Measurements from ENCODE around the gene CPPED1.

- TF ChIP-seq CTCF (IDR thresholded peaks at IDR 0.05; ENCODE audit: low read depth, low read length, poor library complexity, severe bottlenecking) (no peak), EZH2phosphoT487 (IDR thresholded peaks at IDR 0.05; ENCODE audit: borderline replicate concordance, low read length) (no peak)
Observed at GRCh38 chr16:12625716-12626115, 178.0 kb downstream of the CPPED1 start.
